Measurements from ENCODE around the gene NPL.

The NPL gene

DNA sequence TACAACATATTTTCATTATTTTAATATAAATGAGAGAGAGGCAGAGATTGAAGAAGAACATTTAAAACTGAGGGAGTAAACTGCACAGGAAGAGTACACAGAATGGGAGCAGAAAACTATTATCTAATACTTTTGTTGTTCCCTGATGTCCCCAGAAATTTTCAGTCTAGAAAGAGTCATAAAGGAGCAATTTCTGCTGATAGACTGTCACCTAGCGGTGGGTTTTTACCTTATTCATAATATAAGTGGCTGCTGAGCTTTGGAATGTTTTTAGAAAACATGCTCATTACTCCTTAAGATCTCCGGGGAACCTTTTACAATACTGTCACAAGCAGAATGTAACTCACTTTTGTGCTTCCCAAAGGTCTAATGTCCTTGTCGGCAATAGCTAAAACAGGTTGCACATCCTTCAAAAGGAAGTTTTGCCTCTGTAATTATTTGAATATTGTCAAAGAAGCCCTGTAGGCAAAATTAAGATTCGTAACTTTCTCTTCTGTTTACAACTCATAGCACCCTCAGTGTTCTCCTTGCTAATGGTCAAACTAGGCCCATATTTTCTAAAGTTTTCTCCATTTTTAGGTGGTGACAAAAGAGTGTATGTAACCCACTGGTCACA lies 4.9 kb upstream of the NPL start:
- DNase-seq (ENCODE audit: low read depth), result peak; percentile 19
- in situ Hi-C loops (cut with HindIII; ENCODE audit: low sequenced_read_pairs), result loop anchor here (5.0 kb wide), 1 partner anchor 187 kb away; no protein-coding TSS in a partner anchor
- TF ChIP-seq, protein P1, sequence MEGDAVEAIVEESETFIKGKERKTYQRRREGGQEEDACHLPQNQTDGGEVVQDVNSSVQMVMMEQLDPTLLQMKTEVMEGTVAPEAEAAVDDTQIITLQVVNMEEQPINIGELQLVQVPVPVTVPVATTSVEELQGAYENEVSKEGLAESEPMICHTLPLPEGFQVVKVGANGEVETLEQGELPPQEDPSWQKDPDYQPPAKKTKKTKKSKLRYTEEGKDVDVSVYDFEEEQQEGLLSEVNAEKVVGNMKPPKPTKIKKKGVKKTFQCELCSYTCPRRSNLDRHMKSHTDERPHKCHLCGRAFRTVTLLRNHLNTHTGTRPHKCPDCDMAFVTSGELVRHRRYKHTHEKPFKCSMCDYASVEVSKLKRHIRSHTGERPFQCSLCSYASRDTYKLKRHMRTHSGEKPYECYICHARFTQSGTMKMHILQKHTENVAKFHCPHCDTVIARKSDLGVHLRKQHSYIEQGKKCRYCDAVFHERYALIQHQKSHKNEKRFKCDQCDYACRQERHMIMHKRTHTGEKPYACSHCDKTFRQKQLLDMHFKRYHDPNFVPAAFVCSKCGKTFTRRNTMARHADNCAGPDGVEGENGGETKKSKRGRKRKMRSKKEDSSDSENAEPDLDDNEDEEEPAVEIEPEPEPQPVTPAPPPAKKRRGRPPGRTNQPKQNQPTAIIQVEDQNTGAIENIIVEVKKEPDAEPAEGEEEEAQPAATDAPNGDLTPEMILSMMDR (IDR thresholded peaks at IDR 0.05; ENCODE audit: low read depth, low read length, missing control alignments), result peak; percentile 69
- H3K4me3 ChIP-seq (ENCODE audit: low read depth, low read length), result no peak overlapping the region

DNA sequence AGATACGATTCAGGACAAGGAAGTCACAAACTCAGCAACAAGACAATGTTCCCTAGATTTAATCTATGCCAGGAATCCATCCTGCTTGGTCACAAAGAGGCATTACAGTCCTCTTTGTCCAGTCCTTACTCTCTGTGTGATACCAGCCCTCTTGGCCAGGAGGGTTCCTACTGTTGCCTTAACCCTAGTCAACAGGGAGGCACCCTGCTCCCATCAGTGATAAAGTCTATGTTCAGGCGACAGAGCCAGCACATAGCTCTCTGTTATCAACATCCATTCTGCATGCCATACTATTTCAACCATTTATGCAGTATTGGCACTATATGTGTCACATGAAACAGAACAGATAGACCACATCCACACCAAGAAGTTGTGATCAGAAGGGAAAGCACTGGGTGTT lies 4.4 kb upstream of the NPL start:
- in situ Hi-C loops (cut with HindIII; ENCODE audit: low sequenced_read_pairs), result loop anchor here (5.0 kb wide), 1 partner anchor 188 kb away; no protein-coding TSS in a partner anchor
- no peak overlapping the region for H3K4me3 ChIP-seq (ENCODE audit: low read depth, low read length)

DNA sequence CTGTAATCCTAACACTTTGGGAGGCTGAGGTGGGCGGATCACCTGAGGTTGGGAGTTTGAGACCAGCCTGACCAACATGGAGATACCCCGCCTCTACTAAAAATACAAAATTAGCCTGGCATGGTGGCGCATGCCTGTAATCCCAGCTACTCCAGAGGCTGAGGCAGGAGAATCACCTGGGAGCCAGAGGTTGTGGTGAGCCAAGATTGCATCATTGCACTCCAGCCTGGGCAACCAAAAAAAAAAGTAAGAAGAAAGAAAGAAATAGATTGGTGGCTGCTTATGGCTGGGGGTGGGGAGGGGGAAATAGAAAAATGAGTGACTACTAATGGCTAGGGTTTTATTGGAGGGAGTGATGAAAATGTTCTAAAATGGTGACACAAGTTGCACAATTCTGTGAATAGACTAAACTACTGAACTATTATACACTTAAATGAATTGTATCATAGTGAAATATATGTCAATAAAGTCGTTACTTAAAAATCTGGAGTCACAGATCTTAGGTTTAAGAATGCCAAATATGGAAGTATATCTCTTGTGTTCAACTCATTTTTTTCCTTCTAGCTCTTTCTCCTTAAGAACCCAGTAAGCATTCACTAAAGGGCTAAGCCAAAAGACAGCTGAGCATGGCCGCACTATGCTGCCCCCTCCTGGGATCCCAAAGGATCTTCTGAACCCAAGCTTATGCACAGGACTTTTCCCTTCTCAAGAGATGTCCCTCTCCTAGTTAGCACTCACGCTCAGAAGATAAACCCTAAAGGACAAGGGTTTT lies 3.2 kb upstream of the NPL start:
- DNase-seq (ENCODE audit: low read depth), result peak; percentile 53
- in situ Hi-C loops (cut with HindIII; ENCODE audit: low sequenced_read_pairs), result loop anchor here (5.0 kb wide), 1 partner anchor 189 kb away; no protein-coding TSS in a partner anchor
- no peak overlapping the region for H3K4me3 ChIP-seq (ENCODE audit: low read depth, low read length)
- TF ChIP-seq, protein P1 (IDR thresholded peaks at IDR 0.05; ENCODE audit: low read depth, low read length, missing control alignments), result peak; percentile 89

More for the DNA sequence above, 4.4 kb upstream of the NPL start:
- DNase-seq (ENCODE audit: low read depth), result no peak
- TF ChIP-seq, protein P1 (IDR thresholded peaks at IDR 0.05; ENCODE audit: low read depth, low read length, missing control alignments), result no peak

DNA sequence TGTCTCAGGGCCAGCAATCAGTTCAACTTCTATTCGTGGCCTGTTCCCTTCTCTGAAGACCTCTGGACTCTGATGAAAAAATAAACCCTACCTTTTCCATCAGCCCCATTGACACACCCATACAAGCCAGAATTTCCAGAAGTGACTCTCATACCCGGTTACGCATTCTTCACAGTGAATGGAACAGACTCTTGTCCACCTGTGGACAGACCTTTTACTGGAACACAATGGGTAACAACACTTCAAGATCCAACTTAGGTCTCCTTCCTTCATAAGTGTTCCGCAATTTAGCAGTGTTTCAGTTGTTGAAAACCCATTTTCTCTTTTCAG lies 2.6 kb upstream of the NPL start:
- TF ChIP-seq, protein P1 (IDR thresholded peaks at IDR 0.05; ENCODE audit: low read depth, low read length, missing control alignments), result no peak
- in situ Hi-C loops (cut with HindIII; ENCODE audit: low sequenced_read_pairs), result loop anchor here (5.0 kb wide), 1 partner anchor 190 kb away; no protein-coding TSS in a partner anchor
- DNase-seq (ENCODE audit: low read depth), result no peak
- no peak overlapping the region for H3K4me3 ChIP-seq (ENCODE audit: low read depth, low read length)

DNA sequence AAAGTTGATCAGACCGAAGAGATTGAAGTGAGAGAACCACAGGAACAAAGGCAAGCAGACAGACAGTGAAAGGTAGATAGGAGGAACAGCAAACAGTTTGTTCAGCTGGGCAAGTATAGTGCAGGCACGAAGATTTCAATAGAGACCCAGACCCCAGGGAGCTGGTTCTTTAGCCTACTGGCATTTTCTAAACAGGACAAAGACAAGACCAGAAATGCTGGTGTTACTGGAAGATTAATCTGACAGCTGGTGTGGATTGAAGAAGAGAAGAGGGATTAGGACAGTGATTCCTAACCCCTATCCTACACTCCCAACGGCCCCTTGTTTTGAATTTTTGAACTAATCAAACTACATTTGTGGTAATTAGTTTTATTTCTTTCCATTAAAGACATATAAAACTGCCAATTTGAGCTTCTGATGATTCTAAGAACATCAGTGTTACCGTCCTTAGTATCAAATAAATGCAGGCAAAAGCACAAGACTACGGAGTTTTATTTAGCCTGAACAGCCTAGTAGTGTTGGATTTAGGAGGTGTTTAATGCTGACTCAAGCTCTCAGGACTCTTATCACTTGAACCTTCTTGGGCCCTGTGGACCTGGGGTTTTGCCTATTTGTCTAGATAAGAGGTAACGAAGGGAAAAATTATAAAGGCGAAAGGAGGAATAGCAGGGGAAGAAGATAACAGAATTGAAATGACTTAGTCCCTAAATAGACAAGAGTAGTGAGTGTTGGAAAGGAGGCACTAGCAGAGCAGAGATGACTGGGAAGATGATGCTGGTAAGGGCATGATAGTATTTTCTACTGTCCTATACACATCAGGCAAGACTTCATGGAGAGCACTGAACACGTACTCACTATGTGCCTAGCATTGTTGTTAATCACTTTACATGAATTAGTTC lies 2.0 kb downstream of the NPL start:
- in situ Hi-C loops (cut with HindIII; ENCODE audit: low sequenced_read_pairs), result no loop called here
- H3K4me3 ChIP-seq (ENCODE audit: low read depth, low read length), result no peak overlapping the region
- TF ChIP-seq, protein P1 (IDR thresholded peaks at IDR 0.05; ENCODE audit: low read depth, low read length, missing control alignments), result no peak
- no peak for DNase-seq (ENCODE audit: low read depth)

DNA sequence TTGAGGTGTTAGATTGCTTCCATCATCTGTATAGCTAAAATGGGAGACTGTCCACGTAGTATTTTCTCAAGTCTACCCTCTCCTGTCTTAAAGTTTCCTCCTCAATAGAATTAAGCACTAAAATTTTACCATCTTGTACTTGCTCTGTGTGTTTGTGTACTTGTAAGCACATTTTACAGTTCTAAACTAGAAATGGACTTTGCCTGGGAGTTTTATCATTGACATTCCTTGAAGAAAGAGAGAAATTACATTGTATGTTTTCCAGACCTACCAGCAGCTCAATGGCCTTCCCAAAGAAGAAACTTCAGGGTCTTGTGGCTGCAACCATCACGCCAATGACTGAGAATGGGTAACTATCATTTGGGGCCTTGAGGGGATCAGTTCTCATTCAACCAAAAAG lies 4.5 kb downstream of the NPL start:
- H3K4me3 ChIP-seq (ENCODE audit: low read depth, low read length), result no peak overlapping the region
- TF ChIP-seq, protein P1 (IDR thresholded peaks at IDR 0.05; ENCODE audit: low read depth, low read length, missing control alignments), result no peak
- DNase-seq (ENCODE audit: low read depth), result no peak

More for the DNA sequence above, 4.5 kb downstream of the NPL start:
- in situ Hi-C loops (cut with HindIII; ENCODE audit: low sequenced_read_pairs), result no loop called here

Measured in astrocyte of the cerebellum (primary cell).